Subcutaneous adipose tissue (tissue), 4 donors: ENCODE measurements around the gene PCDHGC3. TPM values are rescaled to one million over a fixed set of nuclear protein-coding genes. Genes with fewer than 3 reads are reported as not detected.

Source experiments
- total RNA-seq, 4 donors: library from RNA; depleted of rRNA; stranded (reverse); fragments of >200 nt; gene quantifications; one replicate each; pipeline ENCODE4 v1.1.0, GENCODE V29; 2016
- TF ChIP-seq, protein P1 (sequence below): fragments of 450-650 bp; IDR thresholded peaks from one replicate; pipeline ENCODE4 v1.5.1; 2016; ENCODE audit warnings: low read depth, mild to moderate bottlenecking, control low read depth, antibody characterized with exemption, moderate library complexity

Gene PCDHGC3
- total RNA-seq, 4 donors from 2014 or later = 16.5 to 35.4 (median 30.4) TPM

GRCh38 chr5:141439411-141440141 is 36.2 kb upstream of the PCDHGC3 start:
- TF ChIP-seq, protein P1, sequence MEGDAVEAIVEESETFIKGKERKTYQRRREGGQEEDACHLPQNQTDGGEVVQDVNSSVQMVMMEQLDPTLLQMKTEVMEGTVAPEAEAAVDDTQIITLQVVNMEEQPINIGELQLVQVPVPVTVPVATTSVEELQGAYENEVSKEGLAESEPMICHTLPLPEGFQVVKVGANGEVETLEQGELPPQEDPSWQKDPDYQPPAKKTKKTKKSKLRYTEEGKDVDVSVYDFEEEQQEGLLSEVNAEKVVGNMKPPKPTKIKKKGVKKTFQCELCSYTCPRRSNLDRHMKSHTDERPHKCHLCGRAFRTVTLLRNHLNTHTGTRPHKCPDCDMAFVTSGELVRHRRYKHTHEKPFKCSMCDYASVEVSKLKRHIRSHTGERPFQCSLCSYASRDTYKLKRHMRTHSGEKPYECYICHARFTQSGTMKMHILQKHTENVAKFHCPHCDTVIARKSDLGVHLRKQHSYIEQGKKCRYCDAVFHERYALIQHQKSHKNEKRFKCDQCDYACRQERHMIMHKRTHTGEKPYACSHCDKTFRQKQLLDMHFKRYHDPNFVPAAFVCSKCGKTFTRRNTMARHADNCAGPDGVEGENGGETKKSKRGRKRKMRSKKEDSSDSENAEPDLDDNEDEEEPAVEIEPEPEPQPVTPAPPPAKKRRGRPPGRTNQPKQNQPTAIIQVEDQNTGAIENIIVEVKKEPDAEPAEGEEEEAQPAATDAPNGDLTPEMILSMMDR = no peak

DNA sequence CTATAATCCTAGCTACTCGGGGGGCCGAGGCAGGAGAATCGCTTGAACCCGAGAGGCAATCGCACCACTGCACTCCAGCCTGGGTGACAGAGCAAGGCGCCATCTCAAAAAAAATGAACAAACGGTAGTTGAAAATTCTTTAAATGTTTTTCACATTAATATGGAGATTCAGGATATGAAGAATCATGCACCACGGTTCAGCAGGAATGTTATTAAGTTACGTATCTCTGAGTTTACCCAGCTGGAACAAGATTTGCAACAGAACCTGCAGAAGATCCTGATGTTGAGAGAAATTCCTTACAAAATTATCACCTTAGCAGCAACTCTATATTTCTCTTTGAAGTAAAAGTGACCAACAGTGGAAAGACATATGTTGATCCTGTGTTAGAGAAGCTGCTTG is 35.4 kb upstream of the PCDHGC3 start:
- TF ChIP-seq, protein P1 = no peak

DNA sequence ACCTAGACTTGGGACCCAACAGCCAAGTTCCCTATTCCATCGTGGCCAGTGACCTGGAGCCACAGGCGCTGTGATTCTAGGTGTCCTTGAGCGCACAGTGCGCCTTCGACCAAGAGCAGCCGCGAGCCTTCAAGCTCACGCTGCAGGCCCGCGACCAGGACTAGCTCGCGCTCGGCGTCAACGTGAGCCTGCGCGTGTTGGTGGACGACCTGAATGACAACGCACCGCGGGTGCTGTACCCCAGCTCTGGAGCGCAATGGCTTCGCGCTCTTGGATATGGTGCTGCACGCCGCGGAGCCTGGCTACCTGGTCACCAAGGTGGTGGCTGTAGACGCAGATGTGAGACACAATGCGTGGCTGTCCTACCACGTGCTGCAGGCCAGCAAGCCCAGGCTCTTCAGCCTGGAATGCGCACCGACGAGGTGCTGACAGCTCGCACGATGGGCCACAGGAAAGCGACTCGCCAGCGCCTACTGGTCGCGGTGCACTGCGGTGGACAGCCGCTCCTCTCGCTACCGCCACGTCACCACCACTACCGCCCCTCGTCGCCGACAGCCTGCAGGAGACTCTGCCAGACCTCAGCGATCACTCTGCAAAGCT is 34.1 kb upstream of the PCDHGC3 start:
- TF ChIP-seq, protein P1 = no peak

DNA sequence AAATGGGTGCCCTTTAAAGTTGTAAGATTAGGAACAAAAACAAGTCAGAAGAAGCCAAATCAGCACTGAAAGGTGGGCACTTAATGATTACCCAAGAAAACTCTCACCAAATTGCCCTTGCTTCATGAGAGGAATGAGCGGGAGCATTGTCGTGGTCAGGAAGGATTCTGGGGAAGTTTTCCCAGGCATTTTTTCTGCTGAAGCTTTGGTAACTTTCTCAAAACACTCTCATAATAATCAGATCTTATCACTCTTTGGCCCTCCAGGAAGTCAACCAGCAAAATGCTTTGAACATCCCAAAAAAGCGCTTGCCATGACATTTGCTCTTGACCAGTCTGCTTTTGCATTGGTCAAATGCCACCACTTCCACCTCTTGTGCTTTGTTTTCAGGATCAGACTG is 10.4 kb upstream of the PCDHGC3 start:
- TF ChIP-seq, protein P1 = no peak

- TF ChIP-seq, protein P1 = no peak
Observed at GRCh38 chr5:141476132-141476911, 556 bp downstream of the PCDHGC3 start.

DNA sequence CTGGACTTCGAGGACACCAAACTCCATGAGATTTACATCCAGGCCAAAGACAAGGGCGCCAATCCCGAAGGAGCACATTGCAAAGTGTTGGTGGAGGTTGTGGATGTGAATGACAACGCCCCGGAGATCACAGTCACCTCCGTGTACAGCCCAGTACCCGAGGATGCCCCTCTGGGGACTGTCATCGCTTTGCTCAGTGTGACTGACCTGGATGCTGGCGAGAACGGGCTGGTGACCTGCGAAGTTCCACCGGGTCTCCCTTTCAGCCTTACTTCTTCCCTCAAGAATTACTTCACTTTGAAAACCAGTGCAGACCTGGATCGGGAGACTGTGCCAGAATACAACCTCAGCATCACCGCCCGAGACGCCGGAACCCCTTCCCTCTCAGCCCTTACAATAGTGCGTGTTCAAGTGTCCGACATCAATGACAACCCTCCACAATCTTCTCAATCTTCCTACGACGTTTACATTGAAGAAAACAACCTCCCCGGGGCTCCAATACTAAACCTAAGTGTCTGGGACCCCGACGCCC is 1.3 kb downstream of the PCDHGC3 start:
- TF ChIP-seq, protein P1 = no peak

- TF ChIP-seq, protein P1 = no peak
Observed at GRCh38 chr5:141477815-141478214, 2.0 kb downstream of the PCDHGC3 start.
